ENCODE results near the gene MYF5.

DNA sequence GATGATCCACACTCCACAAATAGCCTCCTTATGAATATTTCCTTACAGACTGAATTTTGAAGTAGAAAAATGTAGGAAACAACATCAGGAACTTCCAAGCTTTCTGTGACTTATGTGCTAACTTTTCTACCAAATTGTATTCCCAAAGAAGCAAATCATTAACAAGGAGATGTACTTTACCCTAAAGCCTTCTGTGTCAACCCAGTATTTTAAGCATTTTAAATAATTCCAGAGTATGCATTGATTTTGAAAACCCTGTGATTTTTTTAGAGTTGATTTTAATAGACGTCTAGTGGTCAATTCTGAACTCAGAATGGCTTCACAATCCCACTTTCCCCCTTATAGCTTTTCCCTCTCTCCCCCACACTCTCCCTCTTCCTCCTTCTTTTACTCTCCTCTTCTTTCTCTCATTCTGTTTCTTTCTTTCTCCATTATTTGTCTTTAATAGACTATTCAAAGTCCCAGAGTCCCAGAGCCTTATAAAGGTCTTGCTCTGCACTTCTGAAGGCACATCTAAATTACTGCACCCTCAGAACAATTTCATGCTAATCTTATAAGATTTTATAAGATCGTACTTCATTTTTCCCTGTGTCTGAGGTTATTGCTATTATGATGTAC lies 19.3 kb upstream of the MYF5 start:
- TF ChIP-seq ZFHX2 (tag by site-specific recombination; conservative IDR thresholded peaks at IDR 0.05): no peak
- no peak for TF ChIP-seq ZNF768 (tag by site-specific recombination; IDR thresholded peaks at IDR 0.05)
- TF ChIP-seq, protein P1, sequence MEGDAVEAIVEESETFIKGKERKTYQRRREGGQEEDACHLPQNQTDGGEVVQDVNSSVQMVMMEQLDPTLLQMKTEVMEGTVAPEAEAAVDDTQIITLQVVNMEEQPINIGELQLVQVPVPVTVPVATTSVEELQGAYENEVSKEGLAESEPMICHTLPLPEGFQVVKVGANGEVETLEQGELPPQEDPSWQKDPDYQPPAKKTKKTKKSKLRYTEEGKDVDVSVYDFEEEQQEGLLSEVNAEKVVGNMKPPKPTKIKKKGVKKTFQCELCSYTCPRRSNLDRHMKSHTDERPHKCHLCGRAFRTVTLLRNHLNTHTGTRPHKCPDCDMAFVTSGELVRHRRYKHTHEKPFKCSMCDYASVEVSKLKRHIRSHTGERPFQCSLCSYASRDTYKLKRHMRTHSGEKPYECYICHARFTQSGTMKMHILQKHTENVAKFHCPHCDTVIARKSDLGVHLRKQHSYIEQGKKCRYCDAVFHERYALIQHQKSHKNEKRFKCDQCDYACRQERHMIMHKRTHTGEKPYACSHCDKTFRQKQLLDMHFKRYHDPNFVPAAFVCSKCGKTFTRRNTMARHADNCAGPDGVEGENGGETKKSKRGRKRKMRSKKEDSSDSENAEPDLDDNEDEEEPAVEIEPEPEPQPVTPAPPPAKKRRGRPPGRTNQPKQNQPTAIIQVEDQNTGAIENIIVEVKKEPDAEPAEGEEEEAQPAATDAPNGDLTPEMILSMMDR (tag by site-specific recombination; IDR thresholded peaks at IDR 0.05): no peak
- TF ChIP-seq, protein P2, sequence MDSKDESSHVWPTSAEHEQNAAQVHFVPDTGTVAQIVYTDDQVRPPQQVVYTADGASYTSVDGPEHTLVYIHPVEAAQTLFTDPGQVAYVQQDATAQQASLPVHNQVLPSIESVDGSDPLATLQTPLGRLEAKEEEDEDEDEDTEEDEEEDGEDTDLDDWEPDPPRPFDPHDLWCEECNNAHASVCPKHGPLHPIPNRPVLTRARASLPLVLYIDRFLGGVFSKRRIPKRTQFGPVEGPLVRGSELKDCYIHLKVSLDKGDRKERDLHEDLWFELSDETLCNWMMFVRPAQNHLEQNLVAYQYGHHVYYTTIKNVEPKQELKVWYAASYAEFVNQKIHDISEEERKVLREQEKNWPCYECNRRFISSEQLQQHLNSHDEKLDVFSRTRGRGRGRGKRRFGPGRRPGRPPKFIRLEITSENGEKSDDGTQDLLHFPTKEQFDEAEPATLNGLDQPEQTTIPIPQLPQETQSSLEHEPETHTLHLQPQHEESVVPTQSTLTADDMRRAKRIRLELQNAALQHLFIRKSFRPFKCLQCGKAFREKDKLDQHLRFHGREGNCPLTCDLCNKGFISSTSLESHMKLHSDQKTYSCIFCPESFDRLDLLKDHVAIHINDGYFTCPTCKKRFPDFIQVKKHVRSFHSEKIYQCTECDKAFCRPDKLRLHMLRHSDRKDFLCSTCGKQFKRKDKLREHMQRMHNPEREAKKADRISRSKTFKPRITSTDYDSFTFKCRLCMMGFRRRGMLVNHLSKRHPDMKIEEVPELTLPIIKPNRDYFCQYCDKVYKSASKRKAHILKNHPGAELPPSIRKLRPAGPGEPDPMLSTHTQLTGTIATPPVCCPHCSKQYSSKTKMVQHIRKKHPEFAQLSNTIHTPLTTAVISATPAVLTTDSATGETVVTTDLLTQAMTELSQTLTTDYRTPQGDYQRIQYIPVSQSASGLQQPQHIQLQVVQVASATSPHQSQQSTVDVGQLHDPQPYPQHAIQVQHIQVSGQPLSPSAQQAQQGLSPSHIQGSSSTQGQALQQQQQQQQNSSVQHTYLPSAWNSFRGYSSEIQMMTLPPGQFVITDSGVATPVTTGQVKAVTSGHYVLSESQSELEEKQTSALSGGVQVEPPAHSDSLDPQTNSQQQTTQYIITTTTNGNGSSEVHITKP (tag by site-specific recombination; IDR thresholded peaks at IDR 0.05): no peak
- no peak for TF ChIP-seq ZNF266 (tag by site-specific recombination; IDR thresholded peaks at IDR 0.05; ENCODE audit: low read depth)
